NCI-H345 treated with DMSO at 0.1 percent for 48 hours (cell line): ENCODE results near the gene KRT27.
"Not testable (repeated sequence)": the region's sequence is repeated elsewhere in the genome, so short reads cannot be mapped to it uniquely, and the experiment has no call there.

Source experiments
- DNase-seq: peaks from one replicate; lab custom pipeline; 2025; ENCODE audit not compliant: unreplicated experiment; lab: John Stamatoyannopoulos, UW

Gene KRT27

DNA sequence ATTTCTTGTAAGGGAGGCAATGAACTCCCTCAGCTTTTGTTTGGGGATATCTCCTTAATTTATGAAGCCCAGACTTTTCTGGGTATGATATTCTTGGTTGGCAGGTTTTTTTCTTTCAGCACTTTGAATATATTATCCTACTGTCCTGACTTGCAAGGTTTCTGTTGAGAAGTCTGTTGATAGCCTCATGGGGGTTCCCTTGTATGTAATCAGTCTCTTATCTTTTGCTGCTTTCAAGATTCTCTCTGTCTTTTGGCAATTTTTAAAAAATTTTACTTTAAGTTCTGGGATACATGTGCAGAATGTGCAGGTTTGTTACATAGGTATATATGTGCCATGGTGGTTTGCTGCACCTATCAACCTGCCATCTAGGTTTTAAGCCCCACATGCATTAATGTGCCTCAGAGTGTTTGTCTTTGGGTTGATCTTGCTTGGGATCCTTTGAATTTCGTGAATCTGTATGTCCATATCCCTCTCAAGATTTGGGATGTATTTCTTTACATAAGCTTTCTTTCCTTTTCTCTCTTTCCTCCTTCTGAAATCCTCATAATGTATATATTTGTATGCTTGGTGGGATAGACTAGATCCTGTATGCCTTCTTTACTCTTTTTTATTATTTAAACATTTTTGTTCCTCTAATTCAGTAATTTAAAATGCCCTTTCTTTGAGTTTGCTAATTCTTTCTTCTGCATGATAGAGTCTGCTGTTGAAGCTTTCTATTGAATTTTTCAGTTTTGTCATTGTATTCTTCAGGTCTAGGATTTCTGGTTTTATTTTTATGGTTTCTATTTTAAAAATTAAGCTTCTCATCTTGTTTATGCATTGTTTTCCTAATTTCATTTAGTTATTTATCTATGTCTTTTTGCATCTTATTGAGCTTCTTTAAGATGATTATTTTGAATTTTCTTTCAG, 22.0 kb downstream of the KRT27 start:
- no peak for DNase-seq

DNA sequence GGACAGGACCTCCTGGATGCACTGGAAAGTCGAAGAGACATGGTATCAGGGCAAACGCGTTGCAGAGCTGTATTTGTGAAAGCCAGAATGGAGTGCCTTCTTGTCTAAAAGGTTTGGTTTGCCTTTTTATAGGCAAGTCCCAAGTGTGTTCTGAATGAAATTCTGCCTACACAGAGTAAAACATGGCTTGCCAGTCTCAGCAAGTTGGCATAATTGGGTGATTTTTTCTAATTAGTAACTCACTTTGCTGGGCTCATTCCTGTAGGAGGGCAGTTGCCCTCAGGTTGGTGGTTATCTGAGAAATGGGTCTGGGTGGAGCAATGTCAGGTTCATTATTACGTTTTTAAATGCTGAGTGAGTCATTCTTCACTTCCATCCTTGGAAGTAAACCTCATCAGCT, 27.1 kb downstream of the KRT27 start, which contains the start of gene KRT25:
KRT25 (minus strand) TSS at position 101 of the 400 bp plus-strand sequence; CDS start at position 41, 60 bp downstream.
- DNase-seq = no peak

DNA sequence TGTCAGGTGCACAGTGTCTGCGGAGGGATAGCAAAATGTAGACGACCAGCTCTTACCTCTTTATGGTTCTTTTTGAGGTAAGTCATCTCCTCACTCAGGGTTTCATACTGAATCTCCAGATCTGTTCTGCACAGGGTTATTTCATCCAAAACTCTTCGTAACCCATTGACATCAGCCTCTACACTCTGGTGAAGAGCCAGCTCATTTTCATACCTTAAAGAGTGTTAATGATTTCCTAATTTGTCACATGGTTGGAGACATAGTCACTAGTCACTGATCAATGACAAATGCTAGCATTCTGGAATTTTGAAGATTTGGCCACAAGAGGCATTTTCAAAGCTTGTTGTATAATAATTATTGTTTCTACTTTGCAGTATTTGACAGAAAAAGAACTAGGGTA, 28.5 kb downstream of the KRT27 start:
- DNase-seq = no peak

DNA sequence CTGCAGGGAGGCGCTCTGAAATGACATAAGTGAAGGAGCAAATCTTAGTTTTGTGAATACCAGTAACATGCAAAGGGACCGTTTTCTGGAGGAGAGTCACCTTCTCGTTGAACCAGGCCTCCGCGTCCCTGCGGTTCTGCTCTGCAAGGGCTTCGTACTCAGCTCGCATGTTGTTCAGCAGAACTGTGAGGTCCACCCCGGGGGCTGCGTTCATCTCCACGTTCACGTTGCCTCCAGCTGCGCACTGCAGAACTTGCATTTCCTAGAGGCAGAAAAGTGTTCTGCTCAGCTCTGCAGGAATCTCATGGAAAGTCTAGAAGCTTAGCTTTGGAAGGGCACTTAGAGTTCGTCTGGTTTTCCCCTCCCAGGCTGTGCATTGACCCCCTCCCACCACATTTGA, 31.3 kb downstream of the KRT27 start:
- no peak for DNase-seq

GRCh38 chr17:40750391-40750790, 32.0 kb downstream of the KRT27 start:
- no peak for DNase-seq

GRCh38 chr17:40748666-40749065, 33.7 kb downstream of the KRT27 start:
- not testable (repeated sequence) for DNase-seq

- DNase-seq = no peak
Observed at GRCh38 chr17:40738553-40738952, 43.8 kb downstream of the KRT27 start.

DNA sequence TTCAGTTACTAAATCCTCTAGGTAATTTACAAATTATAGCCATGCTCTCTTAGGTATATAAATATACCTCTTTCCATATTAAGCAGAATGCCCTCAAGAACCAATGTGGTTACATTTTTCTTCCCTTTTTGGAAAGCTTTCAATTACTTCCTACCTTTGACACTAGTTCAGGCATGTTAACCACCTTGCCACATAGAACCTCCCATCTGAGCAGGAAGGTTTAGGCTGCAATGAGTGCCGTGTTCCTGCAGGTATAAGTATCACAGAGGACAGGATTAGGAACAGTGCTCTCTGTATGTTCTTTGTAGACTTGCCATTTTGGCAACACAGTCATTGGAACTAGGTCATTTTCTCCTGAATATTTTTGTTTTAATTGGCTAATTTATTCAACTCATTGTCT, 47.3 kb downstream of the KRT27 start:
- DNase-seq = no peak

GRCh38 chr17:40734018-40734417, 48.3 kb downstream of the KRT27 start:
- DNase-seq = no peak

DNA sequence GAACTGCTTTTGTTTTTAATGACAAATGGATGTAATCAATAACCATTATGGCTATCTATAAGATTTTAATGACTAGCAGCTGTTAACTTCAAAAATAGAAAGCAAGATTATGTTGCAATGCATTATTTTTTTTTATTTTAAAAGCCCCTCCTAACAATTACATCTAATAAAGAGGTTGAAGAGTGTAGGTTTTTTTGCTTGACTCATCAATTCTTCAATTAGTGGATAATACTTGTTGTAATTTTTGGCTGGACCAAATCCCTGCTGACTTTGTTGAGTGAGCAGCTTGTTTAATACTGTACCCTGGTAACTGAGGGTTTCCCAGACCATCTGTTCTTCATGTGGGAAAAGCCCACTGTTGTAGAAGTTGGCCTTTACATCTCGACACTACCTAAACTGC, 51.4 kb downstream of the KRT27 start:
- DNase-seq = no peak

GRCh38 chr17:40727447-40728231, 54.7 kb downstream of the KRT27 start:
- DNase-seq = no peak

DNA sequence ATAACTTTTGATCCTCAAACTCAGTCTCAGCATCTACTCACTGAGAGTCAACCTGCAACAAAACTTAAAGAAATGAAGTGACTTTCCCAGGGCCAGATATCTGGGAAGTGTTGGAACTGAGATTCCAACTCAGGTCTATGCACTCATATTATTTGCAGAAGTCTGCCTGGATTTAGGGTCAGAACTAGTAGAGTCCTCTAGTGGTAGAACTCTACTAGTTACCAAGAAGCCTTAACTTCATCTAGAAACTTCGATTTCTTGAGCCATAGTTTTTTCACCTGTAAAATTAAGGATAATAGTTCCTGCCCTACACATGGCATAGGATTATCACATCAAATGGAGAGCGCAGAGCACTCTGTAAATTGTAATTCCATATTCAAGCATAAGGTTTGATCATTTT, 55.4 kb downstream of the KRT27 start:
- no peak for DNase-seq
